GM12892 (cell line): ENCODE results near the gene CACNA1G.

ENCODE experiments used
- POLR2A ChIP-seq: IDR thresholded peaks from 2 replicates; pipeline ENCODE4 v1.6.1; 2011; ENCODE audit warnings: low read depth, low read length, control low read depth
- POLR2AphosphoS5 ChIP-seq: IDR thresholded peaks from 2 replicates; pipeline ENCODE4 v1.6.1; 2011; ENCODE audit warnings: low read depth, low read length, control low read depth

GRCh38 chr17:50529849-50530248 is 30.7 kb upstream of the CACNA1G start:
- TF ChIP-seq POLR2A (no peak), POLR2AphosphoS5 (no peak)
